ENCODE measurements around the gene MIB2. TPM values are rescaled to one million over a fixed set of nuclear protein-coding genes. Genes with fewer than 3 reads are reported as not detected.

Gene MIB2
- total and polyA plus RNA-seq, 10 of the 15 experiments (the other 5 are each of a cell fraction or from before 2014, with no cell fraction given) = 0.42 to 26.8 (median 10.9) TPM; not detected in 1

GRCh38 chr1:1630191-1630964 is 15.1 kb downstream of the MIB2 start (continued):
- TF ChIP-seq GATAD2B (conservative IDR thresholded peaks at IDR 0.05; ENCODE audit: low read depth) = 0 out of 2 replicates have a peak, but pooled peaks have one; percentile 25
- TF ChIP-seq ATF2 (IDR thresholded peaks at IDR 0.05; ENCODE audit: low read length) = no peak
- TF ChIP-seq TCF12 (IDR thresholded peaks at IDR 0.05; ENCODE audit: low read depth, low read length) = peak; percentile 98
- TF ChIP-seq NFXL1 (IDR thresholded peaks at IDR 0.05; ENCODE audit: borderline replicate concordance) = no peak
- TF ChIP-seq E2F8 (IDR thresholded peaks at IDR 0.05; ENCODE audit: low read depth, partially characterized antibody) = no peak

GRCh38 chr1:1630965-1631781 is 15.9 kb downstream of the MIB2 start:
- Histone ChIP-seq H3K36me3 (ENCODE audit: control insufficient read depth in 2 of 2, insufficient read depth in 2 of 2, low read length in 1 of 2) (no peaks in the 10 kb centered on the region), H2AFZ (ENCODE audit: control insufficient read depth, low read depth, low read length) (no peak overlapping the region), H3K79me2 (ENCODE audit: control insufficient read depth, insufficient read depth, low read length) (no peaks in the 10 kb centered on the region), H3K9me3 (replicated peaks; ENCODE audit: control insufficient read depth, insufficient read depth, low read length) (no peaks in the 10 kb centered on the region), H3K27me3 (replicated peaks in 1 of 2; ENCODE audit: control insufficient read depth in 2 of 2, insufficient read depth in 2 of 2, low read length in 1 of 2) (peaks cover 0 to 2% of the 10 kb centered on the region in 2 experiments; a peak in 2 of 4 replicates), H3K4me3 (peak overlapping the region; percentile 36; the same call in 1 of the 2 replicates), H3K9ac (ENCODE audit: control insufficient read depth, insufficient read depth, low read length) (no peak overlapping the region), H3K4me2 (ENCODE audit: control insufficient read depth, insufficient read depth) (peak overlapping the region; percentile 45; the same call in 1 of the 2 replicates), H3K27ac (ENCODE audit: control insufficient read depth, insufficient read depth) (no peak overlapping the region), H4K20me1 (ENCODE audit: control insufficient read depth, insufficient read depth) (no peaks in the 10 kb centered on the region), H3K4me1 (ENCODE audit: control insufficient read depth, insufficient read depth, low read length) (no peaks in the 10 kb centered on the region)
- ChIA-PET CTCF (no interaction called here), RAD21 (ENCODE audit: unreplicated experiment) (no interaction called here), SMC1A (ENCODE audit: uncharacterized antibody, unreplicated experiment) (no interaction called here), POLR2A (no interaction called here)
- no peak for TF ChIP-seq ESRRA (IDR thresholded peaks at IDR 0.05; ENCODE audit: low read length)
- FAIRE-seq (no peak), DNase-seq (ENCODE audit: low read depth, low spot score) (no peak), ATAC-seq (no peak)
- BruUV-seq (replicated peaks) = no TSS peak
- 78% methylated on average over 7 of the region's 79 CpGs for whole genome bisulfite sequencing (ENCODE audit: insufficient coverage, insufficient replicate concordance, low lambda C conversion rate, missing lambda C conversion rate)
- intact Hi-C loops (cut with micrococcal nuclease; ENCODE audit: unreplicated experiment) (no loop called here), in situ Hi-C loops (cut with MboI) (no loop called here)
